ENCODE results near the gene IER5. TPM values are rescaled to one million over a fixed set of nuclear protein-coding genes. Genes with fewer than 3 reads are reported as not detected.
A peak's percentile ranks its signal among the peaks of the same experiment; 100 is the strongest.

IER5 gene
- total RNA-seq, 1 donor from 2014 or later, result 156 TPM

- Mint-ChIP-seq H3K4me3 (no peak overlapping the region), H3K27me3 (no peaks in the 10 kb centered on the region), H3K4me1 (peaks cover 13% of the 10 kb centered on the region), H3K27ac (no peak overlapping the region), H3K9me3 (no peaks in the 10 kb centered on the region), H3K36me3 (ENCODE audit: low read depth) (peaks cover 59% of the 10 kb centered on the region)
- DNase-seq, result no peak
- CTCF ChIA-PET, result no interaction called here
- POLR2A ChIA-PET, result no interaction called here
- intact Hi-C loops (cut with micrococcal nuclease), result no loop called here
- ATAC-seq (ENCODE audit: low read depth), result no peak
- TF ChIP-seq CTCF (IDR thresholded peaks at IDR 0.05), result no peak
Observed at GRCh38 chr1:181049378-181049777, 39.1 kb upstream of the IER5 start.

GRCh38 chr1:181050922-181051321 is 37.6 kb upstream of the IER5 start:
- H3K36me3 Mint-ChIP-seq (ENCODE audit: low read depth), result peaks cover 61% of the 10 kb centered on the region
- H3K27me3 Mint-ChIP-seq, result no peaks in the 10 kb centered on the region
- H3K27ac Mint-ChIP-seq, result no peak overlapping the region
- POLR2A ChIA-PET, result no interaction called here
- no peak overlapping the region for H3K4me3 Mint-ChIP-seq
- H3K9me3 Mint-ChIP-seq, result no peaks in the 10 kb centered on the region
- no peak for DNase-seq
- peaks cover 7% of the 10 kb centered on the region for H3K4me1 Mint-ChIP-seq
- no peak for ATAC-seq (ENCODE audit: low read depth)
- TF ChIP-seq CTCF (IDR thresholded peaks at IDR 0.05), result no peak
- intact Hi-C loops (cut with micrococcal nuclease), result no loop called here
- CTCF ChIA-PET, result no interaction called here

GRCh38 chr1:181056560-181056959 is 31.9 kb upstream of the IER5 start:
- CTCF ChIA-PET, result interaction anchor here (1.8 kb wide), 1 partner anchor 85 kb away, joined by 6 read pairs; no protein-coding TSS in a partner anchor
- Mint-ChIP-seq H3K9me3 (peaks cover 10% of the 10 kb centered on the region), H3K4me3 (no peak overlapping the region), H3K4me1 (peaks cover 10% of the 10 kb centered on the region), H3K27ac (no peak overlapping the region), H3K27me3 (no peaks in the 10 kb centered on the region), H3K36me3 (ENCODE audit: low read depth) (peaks cover 61% of the 10 kb centered on the region)
- POLR2A ChIA-PET, result no interaction called here
- no peak for ATAC-seq (ENCODE audit: low read depth)
- DNase-seq, result no peak
- no peak for TF ChIP-seq CTCF (IDR thresholded peaks at IDR 0.05)
- intact Hi-C loops (cut with micrococcal nuclease), result no loop called here

- Mint-ChIP-seq H3K36me3 (ENCODE audit: low read depth) (peaks cover 57% of the 10 kb centered on the region), H3K4me1 (peaks cover 15% of the 10 kb centered on the region)
Observed at GRCh38 chr1:181057079-181057478, 31.4 kb upstream of the IER5 start.

GRCh38 chr1:181059435-181059834 is 29.1 kb upstream of the IER5 start:
- CTCF ChIA-PET, result interaction anchor here (2.4 kb wide), 1 partner anchor 21 kb away, joined by 6 read pairs; no protein-coding TSS in a partner anchor
- intact Hi-C loops (cut with micrococcal nuclease), result no loop called here
- peak overlapping the region; percentile 37 for H3K27ac Mint-ChIP-seq
- DNase-seq, result no peak
- POLR2A ChIA-PET, result no interaction called here
- no peaks in the 10 kb centered on the region for H3K27me3 Mint-ChIP-seq
- no peak overlapping the region for H3K4me3 Mint-ChIP-seq
- ATAC-seq (ENCODE audit: low read depth), result no peak
- H3K4me1 Mint-ChIP-seq, result peaks cover 36% of the 10 kb centered on the region
- peaks cover 43% of the 10 kb centered on the region for H3K36me3 Mint-ChIP-seq (ENCODE audit: low read depth)
- TF ChIP-seq CTCF (IDR thresholded peaks at IDR 0.05), result no peak
- H3K9me3 Mint-ChIP-seq, result peaks cover 10% of the 10 kb centered on the region

More at GRCh38 chr1:181057079-181057478, 31.4 kb upstream of the IER5 start:
- no peak for TF ChIP-seq CTCF (IDR thresholded peaks at IDR 0.05)
- Mint-ChIP-seq H3K27me3 (no peaks in the 10 kb centered on the region), H3K27ac (no peak overlapping the region), H3K4me3 (no peak overlapping the region), H3K9me3 (peaks cover 10% of the 10 kb centered on the region)
- intact Hi-C loops (cut with micrococcal nuclease), result no loop called here
- POLR2A ChIA-PET, result no interaction called here
- ATAC-seq (ENCODE audit: low read depth) (no peak), DNase-seq (no peak)
- CTCF ChIA-PET, result no interaction called here
